ENCODE results near the gene IGDCC3. TPM values are rescaled to one million over a fixed set of nuclear protein-coding genes. Genes with fewer than 3 reads are reported as not detected.

Gene IGDCC3
- total and polyA plus RNA-seq, 2 of the 8 experiments (the other 6 are each of a cell fraction or from before 2014, with no cell fraction given), result 26.8 to 45.7 TPM

GRCh38 chr15:65424683-65425082 lies 46.9 kb upstream of the IGDCC3 start:
- Histone ChIP-seq H3K23ac (ENCODE audit: insufficient read length) (no peak overlapping the region), H2BK12ac (ENCODE audit: low read depth, low read length) (peak overlapping the region; percentile 68; the same call in 1 of the 2 replicates), H3K4me2 (ENCODE audit: insufficient read depth in 1 of 2, low read depth in 2 of 2, low read length in 2 of 2) (no peak overlapping the region; a peak in 1 of 4 replicates), H2AK5ac (ENCODE audit: low read depth, low read length) (no peak overlapping the region; the same call in 1 of the 2 replicates), H3K9me3 (ENCODE audit: insufficient read depth in 2 of 2, low read depth in 1 of 2, low read length in 1 of 2) (no peaks in the 10 kb centered on the region), H2BK120ac (replicated peaks; ENCODE audit: low read depth, low read length) (no peak overlapping the region), H4K91ac (replicated peaks; ENCODE audit: insufficient read length, low read length) (no peak overlapping the region), H3K4me1 (replicated peaks in 1 of 4; ENCODE audit: control insufficient read depth in 3 of 4, insufficient read depth in 4 of 4, low read length in 3 of 4) (peaks cover 4 to 29% (median 13%) of the 10 kb centered on the region in 4 experiments), H3K27me3 (replicated peaks in 1 of 4; ENCODE audit: control insufficient read depth in 3 of 4, extremely low read depth in 1 of 4, insufficient read depth in 3 of 4, low read length in 3 of 4) (peaks cover 0 to 16% (median 9%) of the 10 kb centered on the region in 4 experiments; a peak in 4 of 7 replicates), H4K5ac (ENCODE audit: insufficient read length, low read depth, low read length) (no peak overlapping the region), H3K23me2 (ENCODE audit: low read depth, low read length) (peaks cover 20% of the 10 kb centered on the region), H3K9ac (replicated peaks in 1 of 4; ENCODE audit: extremely low read depth in 1 of 4, low read depth in 3 of 4, low read length in 3 of 4) (no peak overlapping the region), H3K36me3 (ENCODE audit: control insufficient read depth in 2 of 4, insufficient read depth in 4 of 4, low read length in 3 of 4) (no peaks in the 10 kb centered on the region), H2BK5ac (ENCODE audit: low read depth, low read length) (peak overlapping the region; percentile 26; the same call in 1 of the 2 replicates), H3K27ac (ENCODE audit: low read depth, low read length) (no peak overlapping the region), H3K79me2 (ENCODE audit: control insufficient read depth in 1 of 2, insufficient read depth in 2 of 2, low read length in 2 of 2) (peaks cover 0 to 3% of the 10 kb centered on the region in 2 experiments; a peak in 1 of 4 replicates), H2BK15ac (ENCODE audit: low read length) (peak overlapping the region; percentile 97; the same call in 1 of the 2 replicates), H3K79me1 (ENCODE audit: low read depth, low read length) (no peaks in the 10 kb centered on the region), H3K4ac (replicated peaks; ENCODE audit: insufficient read length, low read depth, low read length) (no peak overlapping the region), H3K4me3 (ENCODE audit: extremely low read depth in 1 of 4, insufficient read depth in 2 of 4, low read depth in 3 of 4, low read length in 4 of 4) (no peak overlapping the region), H4K8ac (ENCODE audit: extremely low read depth, insufficient read depth, low read length) (no peak overlapping the region), H3K14ac (ENCODE audit: insufficient read length) (no peak overlapping the region), H4K20me1 (replicated peaks in 1 of 2; ENCODE audit: control insufficient read depth in 1 of 2, insufficient read depth in 2 of 2, low read length in 2 of 2) (no peaks in the 10 kb centered on the region), H2AFZ (ENCODE audit: low read length) (no peak overlapping the region), H3K18ac (ENCODE audit: extremely low read depth, low read length) (no peak overlapping the region), H2BK20ac (ENCODE audit: low read length) (no peak overlapping the region), H3K56ac (replicated peaks; ENCODE audit: insufficient read length, low read depth, low read length) (no peak overlapping the region)
- DNase-seq (ENCODE audit: low read depth in 1 of 2, low spot score in 2 of 2), result no peak
- FAIRE-seq, result no peak
- 74% methylated on average over 5 of the region's 5 CpGs; no CpG with 5 or more reads in 1 of the 2 experiments for WGBS, 2 experiments (ENCODE audit: extremely low coverage in 1 of 2, insufficient coverage in 1 of 2, insufficient read length in 1 of 2, insufficient replicate concordance in 2 of 2, low coverage in 1 of 2, low lambda C conversion rate in 2 of 2, missing lambda C conversion rate in 1 of 2)
- ChIA-PET POLR2A (ENCODE audit: partially characterized antibody) (no interaction called here), CTCF (ENCODE audit: partially characterized antibody) (interaction anchor here (0.6 kb wide), 1 partner anchor 38 kb away, joined by 3 read pairs; no protein-coding TSS in a partner anchor)
- TF ChIP-seq CHD1 (IDR thresholded peaks at IDR 0.05; ENCODE audit: low read depth, low read length), result no peak
- TF ChIP-seq JUND (IDR thresholded peaks at IDR 0.05; ENCODE audit: low read length), result no peak
- TF ChIP-seq ZNF274 (IDR thresholded peaks at IDR 0.05; ENCODE audit: borderline replicate concordance, extremely low read depth, low read length), result no peak
- TF ChIP-seq SP4 (IDR thresholded peaks at IDR 0.05; ENCODE audit: low read length), result no peak
- TF ChIP-seq SIX5 (IDR thresholded peaks at IDR 0.05; ENCODE audit: low read depth, low read length), result no peak
- no peak for TF ChIP-seq EP300 (IDR thresholded peaks at IDR 0.05; ENCODE audit: borderline replicate concordance in 1 of 2, low read depth in 2 of 2, low read length in 2 of 2)
- no peak for TF ChIP-seq NRF1 (IDR thresholded peaks at IDR 0.05; ENCODE audit: low read depth, low read length)
- no peak for TF ChIP-seq ATF3 (IDR thresholded peaks at IDR 0.05; ENCODE audit: insufficient read depth, low read depth, low read length)
- no peak for TF ChIP-seq SIN3A (conservative IDR thresholded peaks at IDR 0.05 in 1 of 2, IDR thresholded peaks at IDR 0.05 in 1 of 2; ENCODE audit: low read depth in 1 of 2, low read length in 2 of 2)
- no peak for TF ChIP-seq BACH1 (IDR thresholded peaks at IDR 0.05; ENCODE audit: low read length)
- no peak for TF ChIP-seq KDM4A (IDR thresholded peaks at IDR 0.05; ENCODE audit: low read depth, low read length, severe bottlenecking)
- no peak for TF ChIP-seq JUN (IDR thresholded peaks at IDR 0.05; ENCODE audit: low read depth, low read length)
- TF ChIP-seq RNF2 (IDR thresholded peaks at IDR 0.05; ENCODE audit: borderline replicate concordance, low read depth, low read length, missing control alignments, poor library complexity, severe bottlenecking), result no peak

All from H1 (cell line).